Ovary (tissue), 9 donors: ENCODE data around the gene MRM2. TPM values are rescaled to one million over a fixed set of nuclear protein-coding genes. Genes with fewer than 3 reads are reported as not detected.

Experiments used
- DNase-seq, 5 donors: peaks; one replicate each; pipeline ENCODE4 v3.0.0-alpha.2; 2019 to 2020
- H3K27ac ChIP-seq, 2 donors: fragments of 200-600 bp; one replicate each; pipeline versions ENCODE4 v1.5.1 to v1.8.0; 2019 to 2022
- H3K27me3 ChIP-seq: fragments of 200-600 bp; one replicate; pipeline ENCODE4 v1.8.0; 2022
- H3K36me3 ChIP-seq: fragments of 200-600 bp; sonication (generic); one replicate; pipeline ENCODE4 v1.5.1; 2019
- H3K4me1 ChIP-seq: one replicate; pipeline ENCODE4 v1.8.1; 2013; ENCODE audit warnings: mild to moderate bottlenecking, moderate library complexity; ENCODE audit not compliant: insufficient read depth
- H3K4me3 ChIP-seq: fragments of 200-600 bp; sonication (generic); one replicate; pipeline ENCODE4 v1.5.1; 2017
- H3K9me3 ChIP-seq, 2 donors: fragments of 200-600 bp in 1 of 2; sonication (generic) in 1 of 2; one replicate each; pipeline versions ENCODE4 v1.5.1 to v1.8.1; 2013 to 2019; ENCODE audit warnings: mild to moderate bottlenecking in 1 of 2, moderate library complexity in 1 of 2
- EP300 ChIP-seq: sonication (generic); formaldehyde crosslinking; IDR thresholded peaks from one replicate; pipeline ENCODE4 v1.6.1; 2017; ENCODE audit warnings: antibody characterized with exemption
- POLR2A ChIP-seq: fragments of 450-650 bp; IDR thresholded peaks from one replicate; pipeline ENCODE4 v1.6.1; 2017; ENCODE audit warnings: antibody characterized with exemption, mild to moderate bottlenecking, moderate library complexity
- WGBS, 3 donors: extraction: QIAGEN DNeasy Blood & Tissue Kit in 1 of 3; methylation state at CpG; one replicate each; pipeline versions ENCODE4 v1.1.5 to v1.1.7; 2013 to 2017; 5-methylcytosine and 5-hydroxymethylcytosine counted together
- intact Hi-C, 4 donors: fragments of 100-400 bp; cut with DNase I; formaldehyde crosslinking; loops; one replicate each; pipeline versions ENCODE4 v1.11.0 to v1.15.1; 2022 to 2023
- polyA plus RNA-seq, 2 donors: library from polyadenylated mRNA; stranded (reverse); fragments of 200-250 nt in 1 of 2; fragments of 350-450 nt in 1 of 2; fragmentation: Illumina TruSeq in 1 of 2; extraction: RNeasy Lipid Tissue Mini Kit (QIAGEN cat#74804) in 1 of 2; gene quantifications; one replicate each; pipeline ENCODE4 v1.2.3, GENCODE V29; 2013 to 2014
- total RNA-seq, 7 donors: library from RNA; depleted of rRNA in 2 of 7; stranded (reverse); fragments of >200 nt in 2 of 7; fragmentation: NEBNext Ultra II Directional in 3 of 7; extraction: Animal tissue kit (Norgen Biotek cat#: 25700) in 3 of 7; gene quantifications; one replicate each; pipeline versions ENCODE4 v1.1.0 to v1.2.4, GENCODE V29; 2016 to 2023
- TF ChIP-seq, protein P1 (sequence below), 3 donors: fragments of 450-650 bp in 2 of 3; fragments of 200-600 bp in 1 of 3; IDR thresholded peaks; one replicate each; pipeline versions ENCODE4 v1.5.1 to v1.8.0; 2016 to 2022; ENCODE audit warnings: antibody characterized with exemption in 3 of 3, mild to moderate bottlenecking in 1 of 3
- donor health status: DM: no; HTN: no; CAD: no; lungs with moderate emphysema.
- donor health status: DM: no; HTN: no; CAD: no.
- donor health status: Bipolar disorder and iron deficiency.
- donor health status: DM: yes; HTN: yes; CAD: no.
- donor health status: DM: no; HTN: no; CAD: no.
- donor health status: DM: yes; HTN: yes; CAD: no.

MRM2 gene
- total and polyA plus RNA-seq, 9 donors: 12.6 to 28.5 (median 21.4) TPM

DNA sequence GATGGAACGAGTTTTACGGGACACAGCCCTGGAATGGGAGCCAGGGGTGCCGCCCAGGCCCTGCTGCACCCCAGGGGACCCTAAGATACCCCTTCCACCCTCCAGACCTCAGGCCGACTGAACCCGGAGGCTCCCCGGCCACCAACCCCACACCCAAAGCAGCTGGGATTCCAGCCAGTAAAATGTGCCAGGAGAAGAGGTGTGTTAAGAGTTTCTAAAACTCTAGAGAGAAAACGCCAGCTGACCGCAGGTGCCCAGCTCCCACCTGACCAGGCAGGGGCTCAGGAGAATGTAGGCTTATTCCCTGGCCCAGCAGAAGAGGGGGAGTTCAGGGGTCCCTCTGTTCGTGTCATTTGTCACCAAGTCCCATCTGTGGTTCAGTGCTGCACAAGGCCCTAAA is 17.5 kb upstream of the MRM2 start:
- intact Hi-C loops: loop anchor here in 1 of 4 donors (10.0 kb wide), 1 partner anchor 85 kb away; no protein-coding TSS in a partner anchor
- TF ChIP-seq, protein P1, sequence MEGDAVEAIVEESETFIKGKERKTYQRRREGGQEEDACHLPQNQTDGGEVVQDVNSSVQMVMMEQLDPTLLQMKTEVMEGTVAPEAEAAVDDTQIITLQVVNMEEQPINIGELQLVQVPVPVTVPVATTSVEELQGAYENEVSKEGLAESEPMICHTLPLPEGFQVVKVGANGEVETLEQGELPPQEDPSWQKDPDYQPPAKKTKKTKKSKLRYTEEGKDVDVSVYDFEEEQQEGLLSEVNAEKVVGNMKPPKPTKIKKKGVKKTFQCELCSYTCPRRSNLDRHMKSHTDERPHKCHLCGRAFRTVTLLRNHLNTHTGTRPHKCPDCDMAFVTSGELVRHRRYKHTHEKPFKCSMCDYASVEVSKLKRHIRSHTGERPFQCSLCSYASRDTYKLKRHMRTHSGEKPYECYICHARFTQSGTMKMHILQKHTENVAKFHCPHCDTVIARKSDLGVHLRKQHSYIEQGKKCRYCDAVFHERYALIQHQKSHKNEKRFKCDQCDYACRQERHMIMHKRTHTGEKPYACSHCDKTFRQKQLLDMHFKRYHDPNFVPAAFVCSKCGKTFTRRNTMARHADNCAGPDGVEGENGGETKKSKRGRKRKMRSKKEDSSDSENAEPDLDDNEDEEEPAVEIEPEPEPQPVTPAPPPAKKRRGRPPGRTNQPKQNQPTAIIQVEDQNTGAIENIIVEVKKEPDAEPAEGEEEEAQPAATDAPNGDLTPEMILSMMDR (IDR thresholded peaks at IDR 0.05): no peak
- no peak for TF ChIP-seq EP300
- TF ChIP-seq POLR2A: no peak
- Histone ChIP-seq H3K27ac (no peak overlapping the region), H3K36me3 (no peaks in the 10 kb centered on the region), H3K27me3 (no peaks in the 10 kb centered on the region), H3K4me1 (no peaks in the 10 kb centered on the region), H3K9me3 (no peaks in the 10 kb centered on the region), H3K4me3 (no peak overlapping the region)
- whole genome bisulfite sequencing, 3 donors: 91 to 93% (median 91%) methylated on average over 9 of the region's 9 CpGs
- no peak for DNase-seq

DNA sequence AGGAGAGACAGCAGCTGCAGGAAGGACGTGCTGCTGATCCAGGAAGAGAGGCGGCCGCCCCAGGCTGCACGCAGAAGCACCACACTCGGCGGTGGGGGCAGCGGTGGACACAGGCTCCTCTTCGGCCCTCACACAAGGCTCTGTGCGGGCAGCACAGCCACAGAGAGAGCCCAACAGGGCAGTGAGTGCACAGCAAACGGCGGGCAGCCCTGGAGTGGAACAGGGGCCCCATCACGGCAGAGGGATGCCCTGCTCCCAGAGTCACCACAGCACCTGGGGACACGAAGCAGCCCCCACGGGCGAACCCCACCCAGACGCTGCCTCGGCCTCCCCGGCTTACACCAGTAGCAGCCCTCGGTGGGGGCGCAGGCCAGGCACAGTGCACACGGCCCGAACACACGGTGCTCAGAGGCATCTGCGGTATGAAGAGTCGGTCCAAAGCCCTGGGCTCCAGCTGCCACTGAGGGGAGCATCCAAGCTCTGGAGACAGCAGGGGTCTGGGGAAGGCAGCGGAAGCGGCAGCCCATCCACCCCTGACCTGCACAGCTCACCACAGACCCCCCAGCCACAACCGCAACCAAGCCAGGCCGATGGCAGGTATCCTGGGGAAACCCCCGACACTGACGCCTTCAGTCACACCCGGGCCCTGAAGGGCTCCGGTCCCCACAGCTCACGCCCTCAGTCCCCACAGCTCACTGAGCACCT is 16.8 kb upstream of the MRM2 start:
- Histone ChIP-seq H3K36me3 (no peaks in the 10 kb centered on the region), H3K4me3 (no peak overlapping the region), H3K9me3 (no peaks in the 10 kb centered on the region), H3K4me1 (no peaks in the 10 kb centered on the region), H3K27me3 (no peaks in the 10 kb centered on the region), H3K27ac (no peak overlapping the region)
- TF ChIP-seq POLR2A: no peak
- TF ChIP-seq, protein P1 (IDR thresholded peaks at IDR 0.05): no peak
- no peak for TF ChIP-seq EP300
- intact Hi-C loops: loop anchor here in 1 of 4 donors (10.0 kb wide), 1 partner anchor 86 kb away; no protein-coding TSS in a partner anchor
- no peak for DNase-seq
- 93 to 95% (median 94%) methylated on average over 24 to 34 of the region's 34 CpGs for WGBS, 3 donors

DNA sequence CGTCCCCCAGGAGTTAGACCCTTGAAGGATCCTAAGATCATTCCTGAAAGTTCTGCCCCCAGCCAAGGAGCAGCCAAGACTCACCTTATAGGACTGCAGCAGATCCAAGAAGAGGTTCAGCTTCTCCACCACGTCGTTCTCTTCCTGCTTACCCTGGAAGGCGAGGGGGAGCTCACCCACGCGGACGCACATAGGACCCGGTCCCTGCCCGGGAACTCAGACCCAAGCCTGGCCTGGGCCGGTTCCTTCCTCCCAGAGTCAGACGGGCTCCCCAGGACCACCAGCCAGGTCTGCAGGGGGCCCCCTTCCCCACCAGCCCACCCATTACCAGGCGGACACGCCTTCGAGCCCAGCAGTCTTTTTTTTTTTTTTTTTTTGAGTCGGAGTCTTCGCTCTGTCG is 15.6 kb upstream of the MRM2 start:
- intact Hi-C loops: loop anchor here in 1 of 4 donors (10.0 kb wide), 1 partner anchor 87 kb away; no protein-coding TSS in a partner anchor
- H3K4me1 ChIP-seq: no peaks in the 10 kb centered on the region
- no peaks in the 10 kb centered on the region for H3K36me3 ChIP-seq
- no peak overlapping the region for H3K4me3 ChIP-seq
- 88 to 91% (median 89%) methylated on average over 17 of the region's 17 CpGs for WGBS, 3 donors
- H3K27me3 ChIP-seq: no peaks in the 10 kb centered on the region
- no peak for DNase-seq
- no peak for TF ChIP-seq POLR2A
- TF ChIP-seq EP300: no peak
- TF ChIP-seq, protein P1 (IDR thresholded peaks at IDR 0.05): no peak
- H3K27ac ChIP-seq: no peak overlapping the region
- H3K9me3 ChIP-seq: no peaks in the 10 kb centered on the region

DNA sequence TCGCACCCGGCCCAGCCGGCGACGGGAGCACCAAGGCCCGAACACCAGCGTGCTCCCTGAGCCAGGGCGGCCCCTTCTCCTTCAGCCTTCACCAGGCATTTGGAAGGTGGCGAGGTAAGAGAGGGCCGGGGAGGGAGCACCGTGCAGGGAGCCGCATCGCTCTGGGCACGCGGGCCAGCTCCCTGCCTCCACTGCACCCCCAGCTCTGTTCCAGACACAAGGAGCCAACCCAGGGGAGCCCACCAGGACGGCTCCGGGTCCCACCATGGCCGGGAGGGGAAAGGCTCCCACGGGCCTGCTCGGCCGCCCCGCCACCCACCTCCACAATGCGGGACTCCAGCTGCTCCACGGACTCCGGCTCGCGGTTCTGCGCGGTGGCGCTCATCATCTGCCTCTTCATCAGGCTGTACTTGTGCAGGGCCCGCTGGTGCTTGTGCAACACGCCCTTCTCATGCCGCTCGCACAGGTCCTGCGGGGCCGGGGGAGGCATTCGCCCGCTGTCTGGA is 15.1 kb upstream of the MRM2 start:
- TF ChIP-seq EP300 (no peak), POLR2A (no peak)
- TF ChIP-seq, protein P1 (IDR thresholded peaks at IDR 0.05): no peak
- Histone ChIP-seq H3K27me3 (no peaks in the 10 kb centered on the region), H3K9me3 (no peaks in the 10 kb centered on the region), H3K4me3 (no peak overlapping the region), H3K27ac (no peak overlapping the region), H3K4me1 (no peaks in the 10 kb centered on the region), H3K36me3 (no peaks in the 10 kb centered on the region)
- no peak for DNase-seq
- WGBS, 3 donors: 92 to 94% (median 93%) methylated on average over 27 to 38 of the region's 38 CpGs
- intact Hi-C loops: loop anchor here in 1 of 4 donors (10.0 kb wide), 1 partner anchor 88 kb away; no protein-coding TSS in a partner anchor
